ENCODE data around the gene TMOD3.

- TF ChIP-seq CTCF (conservative IDR thresholded peaks at IDR 0.05) (no peak), ZFX (IDR thresholded peaks at IDR 0.05) (no peak)
Observed at GRCh38 chr15:51864408-51865056, 35.1 kb downstream of the TMOD3 start.
